ENCODE measurements around the gene CAPSL.

The CAPSL gene

GRCh38 chr5:35971186-35971877 is 32.9 kb upstream of the CAPSL start:
- H3K36me3 ChIP-seq (ENCODE audit: control insufficient read depth, insufficient read depth, low read length), result no peaks in the 10 kb centered on the region
- no peak for TF ChIP-seq CTCF (IDR thresholded peaks at IDR 0.05; ENCODE audit: insufficient read depth, low read length, poor library complexity, severe bottlenecking)
- no peaks in the 10 kb centered on the region for H3K27me3 ChIP-seq (replicated peaks; ENCODE audit: control insufficient read depth, insufficient read depth, low read length)
- no peak overlapping the region for H3K4me3 ChIP-seq (replicated peaks; ENCODE audit: low read depth, low read length)
- no peak for DNase-seq (ENCODE audit: extremely low read depth, insufficient read length)

- no peak overlapping the region for H3K4me3 ChIP-seq (replicated peaks; ENCODE audit: low read depth, low read length)
- DNase-seq (ENCODE audit: extremely low read depth, insufficient read length), result no peak
- no peaks in the 10 kb centered on the region for H3K36me3 ChIP-seq (ENCODE audit: control insufficient read depth, insufficient read depth, low read length)
- H3K27me3 ChIP-seq (replicated peaks; ENCODE audit: control insufficient read depth, insufficient read depth, low read length), result no peaks in the 10 kb centered on the region; the same call in none of the 2 replicates
- peak; percentile 50 for TF ChIP-seq CTCF (IDR thresholded peaks at IDR 0.05; ENCODE audit: insufficient read depth, low read length, poor library complexity, severe bottlenecking)
These were observed 25.0 kb upstream of the CAPSL start for GRCh38 chr5:35963381-35963843.

- Histone ChIP-seq H3K36me3 (ENCODE audit: control insufficient read depth, insufficient read depth, low read length) (no peaks in the 10 kb centered on the region), H3K4me3 (replicated peaks; ENCODE audit: low read depth, low read length) (no peak overlapping the region), H3K27me3 (replicated peaks; ENCODE audit: control insufficient read depth, insufficient read depth, low read length) (no peaks in the 10 kb centered on the region; the same call in none of the 2 replicates)
- TF ChIP-seq CTCF (IDR thresholded peaks at IDR 0.05; ENCODE audit: insufficient read depth, low read length, poor library complexity, severe bottlenecking), result no peak
- DNase-seq (ENCODE audit: extremely low read depth, insufficient read length), result no peak
These were observed 21.9 kb upstream of the CAPSL start for GRCh38 chr5:35960328-35960727.

GRCh38 chr5:35956429-35956828 is 18.0 kb upstream of the CAPSL start:
- Histone ChIP-seq H3K4me3 (replicated peaks; ENCODE audit: low read depth, low read length) (no peak overlapping the region), H3K36me3 (ENCODE audit: control insufficient read depth, insufficient read depth, low read length) (no peaks in the 10 kb centered on the region), H3K27me3 (replicated peaks; ENCODE audit: control insufficient read depth, insufficient read depth, low read length) (no peaks in the 10 kb centered on the region; the same call in none of the 2 replicates)
- no peak for TF ChIP-seq CTCF (IDR thresholded peaks at IDR 0.05; ENCODE audit: insufficient read depth, low read length, poor library complexity, severe bottlenecking)
- no peak for DNase-seq (ENCODE audit: extremely low read depth, insufficient read length)

GRCh38 chr5:35954175-35954574 is 15.8 kb upstream of the CAPSL start:
- H3K4me3 ChIP-seq (replicated peaks; ENCODE audit: low read depth, low read length), result no peak overlapping the region
- H3K27me3 ChIP-seq (replicated peaks; ENCODE audit: control insufficient read depth, insufficient read depth, low read length), result no peaks in the 10 kb centered on the region; the same call in 1 of the 2 replicates
- no peak for TF ChIP-seq CTCF (IDR thresholded peaks at IDR 0.05; ENCODE audit: insufficient read depth, low read length, poor library complexity, severe bottlenecking)

More at GRCh38 chr5:35954175-35954574, 15.8 kb upstream of the CAPSL start:
- peak; percentile 10 for DNase-seq (ENCODE audit: extremely low read depth, insufficient read length)
- no peaks in the 10 kb centered on the region for H3K36me3 ChIP-seq (ENCODE audit: control insufficient read depth, insufficient read depth, low read length)

All from GM06990 (cell line).